Measurements from ENCODE around the gene ZC3H12A. TPM values are rescaled to one million over a fixed set of nuclear protein-coding genes. Genes with fewer than 3 reads are reported as not detected.
A peak's percentile ranks its signal among the peaks of the same experiment; 100 is the strongest.

Gene ZC3H12A
- total and polyA plus RNA-seq, 10 of the 15 experiments (the other 5 are each of a cell fraction or from before 2014, with no cell fraction given) = 0.35 to 30.2 (median 13.8) TPM

DNA sequence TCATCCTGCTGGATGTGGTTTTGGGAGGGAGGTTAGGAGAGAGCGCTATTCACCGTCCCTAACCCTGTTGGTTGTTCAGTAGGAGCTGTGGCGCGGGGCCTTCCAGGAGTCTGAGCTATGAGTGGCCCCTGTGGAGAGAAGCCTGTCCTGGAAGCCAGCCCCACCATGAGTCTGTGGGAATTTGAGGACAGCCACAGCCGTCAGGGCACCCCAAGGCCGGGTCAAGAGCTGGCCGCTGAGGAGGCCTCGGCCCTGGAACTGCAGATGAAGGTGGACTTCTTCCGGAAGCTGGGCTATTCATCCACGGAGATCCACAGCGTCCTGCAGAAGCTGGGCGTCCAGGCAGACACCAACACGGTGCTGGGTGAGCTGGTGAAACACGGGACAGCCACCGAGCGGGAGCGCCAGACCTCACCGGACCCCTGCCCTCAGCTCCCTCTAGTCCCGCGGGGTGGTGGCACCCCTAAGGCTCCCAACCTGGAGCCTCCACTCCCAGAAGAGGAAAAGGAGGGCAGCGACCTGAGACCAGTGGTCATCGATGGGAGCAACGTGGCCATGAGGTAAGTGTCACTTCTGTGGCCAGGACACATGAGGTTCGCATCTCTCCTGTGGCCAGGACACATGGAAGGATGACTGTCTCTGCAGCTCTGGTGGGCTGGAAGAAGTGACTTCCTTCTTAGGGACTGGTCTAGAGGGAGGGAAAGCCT, 1.2 kb downstream of the ZC3H12A start:
- Histone ChIP-seq H3K27ac (ENCODE audit: control insufficient read depth, insufficient read depth) (peak overlapping the region; percentile 99), H3K9ac (ENCODE audit: control insufficient read depth, insufficient read depth, low read length) (peak overlapping the region; percentile 94), H3K4me3 (peak overlapping the region; percentile 99), H3K36me3 (ENCODE audit: control insufficient read depth in 2 of 2, insufficient read depth in 2 of 2, low read length in 1 of 2) (peaks cover 8 to 18% of the 10 kb centered on the region in 2 experiments), H3K9me3 (replicated peaks; ENCODE audit: control insufficient read depth, insufficient read depth, low read length) (no peaks in the 10 kb centered on the region), H3K4me1 (ENCODE audit: control insufficient read depth, insufficient read depth, low read length) (peaks cover 26% of the 10 kb centered on the region), H3K4me2 (ENCODE audit: control insufficient read depth, insufficient read depth) (peak overlapping the region; percentile 73), H2AFZ (ENCODE audit: control insufficient read depth, low read depth, low read length) (no peak overlapping the region), H3K27me3 (replicated peaks in 1 of 2; ENCODE audit: control insufficient read depth in 2 of 2, insufficient read depth in 2 of 2, low read length in 1 of 2) (no peaks in the 10 kb centered on the region), H3K79me2 (ENCODE audit: control insufficient read depth, insufficient read depth, low read length) (peaks cover 61% of the 10 kb centered on the region), H4K20me1 (ENCODE audit: control insufficient read depth, insufficient read depth) (peaks cover under 1% of the 10 kb centered on the region; the same call in 1 of the 2 replicates)
- CTCF ChIA-PET = interaction anchor here (0.6 to 7.8 kb wide), 10 partner anchors 10 to 517 kb away, joined by 3 to 127 read pairs (median 4); partner anchors contain the start of gene MEAF6
- intact Hi-C loops (cut with micrococcal nuclease; ENCODE audit: unreplicated experiment) = no loop called here
- under 1% methylated on average over 24 of the region's 24 CpGs for WGBS (ENCODE audit: insufficient coverage, insufficient replicate concordance, low lambda C conversion rate, missing lambda C conversion rate)
- in situ Hi-C loops (cut with MboI) = no loop called here
- SMC1A ChIA-PET (ENCODE audit: uncharacterized antibody, unreplicated experiment) = interaction anchor here (0.9 to 3.6 kb wide), 9 partner anchors 9 to 216 kb away, joined by 3 to 23 read pairs (median 4); partner anchors contain the start of gene CDCA8
- no peak for DNase-seq (ENCODE audit: low read depth, low spot score)
- RAD21 ChIA-PET (ENCODE audit: unreplicated experiment) = interaction anchor here (1.9 to 10.4 kb wide), 3 partner anchors 11 to 214 kb away, joined by 4 to 82 read pairs (median 13); partner anchors contain the start of gene MEAF6
- TF ChIP-seq NFYB (IDR thresholded peaks at IDR 0.05; ENCODE audit: insufficient read depth, low read depth, low read length) (no peak), RCOR1 (conservative IDR thresholded peaks at IDR 0.05; ENCODE audit: low read depth, low read length) (no peak), RUNX3 (IDR thresholded peaks at IDR 0.05; ENCODE audit: low read length) (no peak), SIX5 (IDR thresholded peaks at IDR 0.05; ENCODE audit: low read depth, low read length, severe bottlenecking) (no peak), POLR2A (IDR thresholded peaks at IDR 0.05; ENCODE audit: low read depth, low read length) (peak; percentile 61), MXI1 (IDR thresholded peaks at IDR 0.05; ENCODE audit: low read depth, low read length) (0 out of 2 replicates have a peak, but pooled peaks have one; percentile 66), POLR2AphosphoS5 (IDR thresholded peaks at IDR 0.05; ENCODE audit: low read length) (peak; percentile 12; the same call in 1 of the 2 replicates), POU2F2 (IDR thresholded peaks at IDR 0.05; ENCODE audit: borderline replicate concordance, low read depth, low read length) (no peak), RAD51 (IDR thresholded peaks at IDR 0.05) (no peak), SMARCA5 (IDR thresholded peaks at IDR 0.05) (no peak), WRNIP1 (IDR thresholded peaks at IDR 0.05; ENCODE audit: borderline replicate concordance, low read depth, low read length) (0 out of 2 replicates have a peak, but pooled peaks have one; percentile 61), ASH2L (IDR thresholded peaks at IDR 0.05; ENCODE audit: borderline replicate concordance, low read depth) (no peak), RELB (IDR thresholded peaks at IDR 0.05; ENCODE audit: low read depth) (0 out of 2 replicates have a peak, but pooled peaks have one; percentile 22), CHD2 (IDR thresholded peaks at IDR 0.05; ENCODE audit: borderline replicate concordance, low read depth, low read length) (no peak)
- TF ChIP-seq, protein P1, sequence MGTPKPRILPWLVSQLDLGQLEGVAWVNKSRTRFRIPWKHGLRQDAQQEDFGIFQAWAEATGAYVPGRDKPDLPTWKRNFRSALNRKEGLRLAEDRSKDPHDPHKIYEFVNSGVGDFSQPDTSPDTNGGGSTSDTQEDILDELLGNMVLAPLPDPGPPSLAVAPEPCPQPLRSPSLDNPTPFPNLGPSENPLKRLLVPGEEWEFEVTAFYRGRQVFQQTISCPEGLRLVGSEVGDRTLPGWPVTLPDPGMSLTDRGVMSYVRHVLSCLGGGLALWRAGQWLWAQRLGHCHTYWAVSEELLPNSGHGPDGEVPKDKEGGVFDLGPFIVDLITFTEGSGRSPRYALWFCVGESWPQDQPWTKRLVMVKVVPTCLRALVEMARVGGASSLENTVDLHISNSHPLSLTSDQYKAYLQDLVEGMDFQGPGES (IDR thresholded peaks at IDR 0.05) = no peak
- no peak for ATAC-seq
- POLR2A ChIA-PET = interaction anchor here (0.6 to 4.5 kb wide), 16 partner anchors 10 to 1319 kb away, joined by 3 to 35 read pairs (median 6); partner anchors contain the start of genes CDCA8, GNL2, MEAF6 and MRPS15
- FAIRE-seq = no peak
- no TSS peak for BruUV-seq (replicated peaks)

Data from GM12878 (cell line).